PC-3 (cell line): ENCODE measurements around the gene CAMSAP1. TPM values are rescaled to one million over a fixed set of nuclear protein-coding genes. Genes with fewer than 3 reads are reported as not detected.

Experiments
- ATAC-seq: fragments of 200-7000 bp; cut with Tn5 transposase; 2 replicates; pipeline ENCODE4 v1.9.1; 2020; ENCODE audit warnings: mild to moderate bottlenecking, moderate library complexity
- BruUV-seq: library from RNA; stranded (reverse); fragments of 400-500 nt; replicated peaks from 2 replicates; lab custom pipeline; 2021; lab: Mats Ljungman, UMichigan
- CTCF ChIA-PET: fragments of 300-600 bp; sonication (Branson Sonifier 250); formaldehyde crosslinking; loops from one replicate; lab custom pipeline; 2022; ENCODE audit warnings: antibody characterized with exemption; lab: Charles Lee
- POLR2A ChIA-PET: fragments of 300-600 bp; sonication (Branson Sonifier 250); formaldehyde crosslinking; loops from one replicate; lab custom pipeline; 2022; ENCODE audit warnings: antibody characterized with exemption; ENCODE audit not compliant: unreplicated experiment; lab: Charles Lee
- DNase-seq: peaks from one replicate; pipeline ENCODE4 v3.0.0-alpha.2; 2015
- H2AFZ ChIP-seq: fragments of 300-600 bp; sonication (generic); 2 replicates; pipeline ENCODE4 v1.6.0; 2016; ENCODE audit warnings: antibody characterized with exemption, low read length
- H3F3A ChIP-seq: fragments of 300-600 bp; sonication (generic); one replicate; pipeline ENCODE4 v1.6.0; 2017; ENCODE audit warnings: antibody characterized with exemption, low read length, control low read depth, mild to moderate bottlenecking; ENCODE audit not compliant: unreplicated experiment
- H3K27ac ChIP-seq: fragments of 300-600 bp; sonication (generic); 2 replicates; pipeline ENCODE4 v1.5.1; 2016; ENCODE audit warnings: mild to moderate bottlenecking, low read length
- H3K27me3 ChIP-seq: fragments of 300-600 bp; sonication (generic); 2 replicates; pipeline ENCODE4 v1.6.1; 2016; ENCODE audit warnings: low read length, mixed read lengths
- H3K36me3 ChIP-seq: fragments of 300-600 bp; sonication (generic); 2 replicates; pipeline ENCODE4 v1.6.1; 2016; ENCODE audit warnings: low read depth, mixed run types, low read length, mixed read lengths
- H3K4me1 ChIP-seq: fragments of 300-600 bp; sonication (generic); 2 replicates; pipeline ENCODE4 v1.5.1; 2016; ENCODE audit warnings: low read length; ENCODE audit not compliant: insufficient read depth
- H3K4me2 ChIP-seq: fragments of 300-600 bp; sonication (generic); 2 replicates; pipeline ENCODE4 v1.6.0; 2016; ENCODE audit warnings: low read length
- H3K4me3 ChIP-seq: fragments of 300-600 bp; sonication (generic); 2 replicates; pipeline ENCODE4 v1.5.1; 2016; ENCODE audit warnings: mild to moderate bottlenecking, low read length, mixed read lengths
- H3K79me2 ChIP-seq: fragments of 300-600 bp; sonication (generic); 2 replicates; pipeline ENCODE4 v1.6.1; 2017; ENCODE audit warnings: low read length, mixed read lengths
- H3K9ac ChIP-seq: fragments of 300-600 bp; sonication (generic); 2 replicates; pipeline ENCODE4 v1.6.0; 2016; ENCODE audit warnings: mild to moderate bottlenecking, low read length
- H3K9me2 ChIP-seq: fragments of 300-600 bp; sonication (generic); replicated peaks from 2 replicates; pipeline ENCODE4 v1.6.1; 2016; ENCODE audit warnings: mixed run types, low read length, mixed read lengths
- H3K9me3 ChIP-seq: fragments of 300-600 bp; sonication (generic); 2 replicates; pipeline ENCODE4 v1.6.1; 2016; ENCODE audit warnings: low read length, mixed read lengths
- H4K20me1 ChIP-seq: fragments of 300-600 bp; sonication (generic); 2 replicates; pipeline ENCODE4 v1.6.1; 2016; ENCODE audit warnings: low read length, mixed read lengths
- EZH2 ChIP-seq: fragments of 300-600 bp; sonication (generic); IDR thresholded peaks from one replicate; pipeline ENCODE4 v1.6.1; 2017; ENCODE audit warnings: antibody characterized with exemption, mild to moderate bottlenecking, low read length; ENCODE audit not compliant: unreplicated experiment
- EZH2phosphoT487 ChIP-seq: fragments of 300-600 bp; sonication (generic); IDR thresholded peaks from 2 replicates; pipeline ENCODE4 v1.6.1; 2018; ENCODE audit warnings: mild to moderate bottlenecking, antibody characterized with exemption, low read length, borderline replicate concordance
- intact Hi-C: fragments of 100-400 bp; cut with micrococcal nuclease; formaldehyde crosslinking; loops from 2 replicates; pipeline ENCODE4 v1.9.0; 2023
- total RNA-seq: library from RNA; depleted of rRNA; stranded (reverse); fragments of >200 nt; gene quantifications from 2 replicates; pipeline ENCODE4 v1.2.3, GENCODE V29; 2014
- TF ChIP-seq, protein P1 (sequence below): fragments of 300-600 bp; sonication (generic); conservative IDR thresholded peaks from 2 replicates; pipeline ENCODE4 v1.5.1; 2017; ENCODE audit warnings: antibody characterized with exemption, low read depth, mild to moderate bottlenecking, low read length

Gene CAMSAP1
- total RNA-seq, 1 experiment from 2014 or later, result 16.4 TPM

DNA sequence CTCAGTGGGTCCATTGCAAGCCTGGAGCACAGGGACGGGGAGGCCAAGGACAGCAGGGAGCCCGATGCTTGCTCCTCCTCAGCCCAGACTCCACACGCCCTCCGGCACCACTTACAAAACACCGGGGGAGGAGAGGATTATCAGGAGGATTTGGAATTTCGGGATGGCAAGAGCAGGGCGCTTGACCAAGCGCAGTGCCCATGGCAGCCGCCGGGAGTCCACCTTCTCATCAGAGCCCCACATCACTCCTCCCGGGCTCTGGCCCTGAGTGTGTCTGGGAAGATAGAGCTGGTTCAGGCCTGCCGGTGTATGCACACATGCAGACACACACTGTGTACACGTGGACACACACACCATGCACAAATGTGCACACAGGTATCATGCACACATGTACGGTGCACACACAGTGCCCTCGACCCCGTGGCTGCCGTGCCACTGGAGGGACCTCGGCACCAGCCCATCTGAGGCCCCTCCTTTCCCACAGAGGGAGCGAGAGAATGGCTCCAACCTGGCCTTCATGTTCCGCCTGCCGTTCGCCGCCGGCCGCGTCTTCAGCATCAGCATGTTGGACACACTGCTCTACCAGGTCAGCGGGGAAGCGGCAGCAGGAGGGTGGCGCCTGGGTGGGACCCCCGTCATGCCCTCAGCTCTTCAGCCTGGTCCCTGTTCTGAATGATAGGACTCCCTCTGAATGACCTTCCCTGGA lies 123.7 kb downstream of the CAMSAP1 start:
- TF ChIP-seq EZH2, result no peak
- no peak for TF ChIP-seq EZH2phosphoT487
- TF ChIP-seq, protein P1, sequence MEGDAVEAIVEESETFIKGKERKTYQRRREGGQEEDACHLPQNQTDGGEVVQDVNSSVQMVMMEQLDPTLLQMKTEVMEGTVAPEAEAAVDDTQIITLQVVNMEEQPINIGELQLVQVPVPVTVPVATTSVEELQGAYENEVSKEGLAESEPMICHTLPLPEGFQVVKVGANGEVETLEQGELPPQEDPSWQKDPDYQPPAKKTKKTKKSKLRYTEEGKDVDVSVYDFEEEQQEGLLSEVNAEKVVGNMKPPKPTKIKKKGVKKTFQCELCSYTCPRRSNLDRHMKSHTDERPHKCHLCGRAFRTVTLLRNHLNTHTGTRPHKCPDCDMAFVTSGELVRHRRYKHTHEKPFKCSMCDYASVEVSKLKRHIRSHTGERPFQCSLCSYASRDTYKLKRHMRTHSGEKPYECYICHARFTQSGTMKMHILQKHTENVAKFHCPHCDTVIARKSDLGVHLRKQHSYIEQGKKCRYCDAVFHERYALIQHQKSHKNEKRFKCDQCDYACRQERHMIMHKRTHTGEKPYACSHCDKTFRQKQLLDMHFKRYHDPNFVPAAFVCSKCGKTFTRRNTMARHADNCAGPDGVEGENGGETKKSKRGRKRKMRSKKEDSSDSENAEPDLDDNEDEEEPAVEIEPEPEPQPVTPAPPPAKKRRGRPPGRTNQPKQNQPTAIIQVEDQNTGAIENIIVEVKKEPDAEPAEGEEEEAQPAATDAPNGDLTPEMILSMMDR, result no peak
- DNase-seq (peak; percentile 2), ATAC-seq (no peak)
- no peaks in the 10 kb centered on the region for H3K36me3 ChIP-seq
- H2AFZ ChIP-seq, result no peak overlapping the region
- H3K4me3 ChIP-seq, result no peak overlapping the region
- no peaks in the 10 kb centered on the region for H3K4me1 ChIP-seq
- ChIA-PET CTCF (no interaction called here), POLR2A (no interaction called here)
- no peaks in the 10 kb centered on the region for H3F3A ChIP-seq
- no peak overlapping the region for H3K9ac ChIP-seq
- H3K79me2 ChIP-seq, result no peaks in the 10 kb centered on the region
- H3K9me2 ChIP-seq, result no peaks in the 10 kb centered on the region
- no peak overlapping the region for H3K27ac ChIP-seq
- H3K27me3 ChIP-seq, result 0 out of 2 replicates have a peak, but pooled peaks cover 3% of the 10 kb centered on the region
- no peaks in the 10 kb centered on the region for H4K20me1 ChIP-seq
- H3K9me3 ChIP-seq, result no peaks in the 10 kb centered on the region
- intact Hi-C loops, result no loop called here
- no TSS peak for BruUV-seq
- no peak overlapping the region for H3K4me2 ChIP-seq

DNA sequence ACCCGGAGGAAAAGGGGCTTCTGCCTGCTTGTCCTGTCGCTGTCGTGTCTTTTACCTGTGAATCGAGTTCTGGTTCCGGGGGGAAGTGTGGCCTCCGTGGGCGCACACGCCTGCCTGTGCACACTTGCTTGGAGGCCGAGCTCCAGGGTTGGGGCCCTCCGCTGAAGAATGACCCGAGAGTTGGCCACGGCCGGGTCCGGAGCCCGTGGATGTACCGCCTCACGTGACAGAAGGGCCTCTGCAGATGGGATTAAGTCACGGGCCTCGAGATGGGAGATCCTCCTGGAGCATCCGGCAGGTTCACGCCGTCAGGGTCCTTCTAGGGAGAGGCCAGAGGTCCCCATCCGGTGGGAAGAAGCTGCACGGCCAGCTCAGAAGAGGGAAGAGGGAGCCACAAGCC lies 124.4 kb downstream of the CAMSAP1 start:
- Histone ChIP-seq H3K27ac (no peak overlapping the region), H3K4me1 (no peaks in the 10 kb centered on the region), H3K79me2 (no peaks in the 10 kb centered on the region), H3K9me2 (no peaks in the 10 kb centered on the region), H3K27me3 (0 out of 2 replicates have a peak, but pooled peaks cover 3% of the 10 kb centered on the region), H3K9me3 (no peaks in the 10 kb centered on the region), H4K20me1 (no peaks in the 10 kb centered on the region), H2AFZ (no peak overlapping the region), H3K9ac (no peak overlapping the region), H3K4me3 (no peak overlapping the region), H3K36me3 (no peaks in the 10 kb centered on the region), H3F3A (no peaks in the 10 kb centered on the region), H3K4me2 (no peak overlapping the region)
- TF ChIP-seq EZH2, result no peak
- TF ChIP-seq, protein P1, result no peak
- TF ChIP-seq EZH2phosphoT487, result no peak
- DNase-seq, result no peak
- ChIA-PET POLR2A (no interaction called here), CTCF (no interaction called here)
- no peak for ATAC-seq
- intact Hi-C loops, result no loop called here
- BruUV-seq, result no TSS peak

DNA sequence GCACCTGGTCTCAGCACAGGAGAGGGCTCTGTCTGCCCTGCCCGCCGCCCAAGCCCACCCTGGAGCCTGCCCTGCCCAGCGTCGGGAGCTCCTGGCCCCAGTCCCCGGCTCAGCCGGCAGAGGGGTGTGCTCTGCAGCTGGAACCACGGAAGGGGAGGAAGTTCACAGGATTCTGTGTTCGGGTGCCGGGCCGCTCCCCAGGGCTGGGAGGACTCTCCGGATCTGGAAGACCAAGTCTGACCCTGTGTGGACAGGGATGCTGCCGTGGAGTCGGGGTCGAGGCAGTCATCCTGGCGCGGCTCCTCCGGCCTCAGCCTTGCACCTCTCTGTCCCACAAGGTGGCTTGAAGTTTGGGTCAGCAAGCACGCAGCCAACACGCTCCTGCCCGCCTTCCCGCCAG lies 126.7 kb downstream of the CAMSAP1 start:
- TF ChIP-seq EZH2, result no peak
- TF ChIP-seq, protein P1, result no peak
- TF ChIP-seq EZH2phosphoT487, result no peak
- Histone ChIP-seq H4K20me1 (no peaks in the 10 kb centered on the region), H3K9ac (no peak overlapping the region), H3K4me1 (no peaks in the 10 kb centered on the region), H3K79me2 (no peaks in the 10 kb centered on the region), H3K9me3 (no peaks in the 10 kb centered on the region), H3K9me2 (no peaks in the 10 kb centered on the region), H3K27ac (no peak overlapping the region), H2AFZ (no peak overlapping the region), H3F3A (no peaks in the 10 kb centered on the region), H3K4me3 (no peak overlapping the region), H3K4me2 (no peak overlapping the region), H3K27me3 (0 out of 2 replicates have a peak, but pooled peaks cover 3% of the 10 kb centered on the region), H3K36me3 (no peaks in the 10 kb centered on the region)
- no TSS peak for BruUV-seq
- CTCF ChIA-PET, result no interaction called here
- intact Hi-C loops, result no loop called here
- POLR2A ChIA-PET, result no interaction called here
- ATAC-seq (no peak), DNase-seq (no peak)
